ENCODE data around the gene P2RY10.
"Not testable (repeated sequence)": the region's sequence is repeated elsewhere in the genome, so short reads cannot be mapped to it uniquely, and the experiment has no call there.

Gene P2RY10, protein sequence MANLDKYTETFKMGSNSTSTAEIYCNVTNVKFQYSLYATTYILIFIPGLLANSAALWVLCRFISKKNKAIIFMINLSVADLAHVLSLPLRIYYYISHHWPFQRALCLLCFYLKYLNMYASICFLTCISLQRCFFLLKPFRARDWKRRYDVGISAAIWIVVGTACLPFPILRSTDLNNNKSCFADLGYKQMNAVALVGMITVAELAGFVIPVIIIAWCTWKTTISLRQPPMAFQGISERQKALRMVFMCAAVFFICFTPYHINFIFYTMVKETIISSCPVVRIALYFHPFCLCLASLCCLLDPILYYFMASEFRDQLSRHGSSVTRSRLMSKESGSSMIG

DNA sequence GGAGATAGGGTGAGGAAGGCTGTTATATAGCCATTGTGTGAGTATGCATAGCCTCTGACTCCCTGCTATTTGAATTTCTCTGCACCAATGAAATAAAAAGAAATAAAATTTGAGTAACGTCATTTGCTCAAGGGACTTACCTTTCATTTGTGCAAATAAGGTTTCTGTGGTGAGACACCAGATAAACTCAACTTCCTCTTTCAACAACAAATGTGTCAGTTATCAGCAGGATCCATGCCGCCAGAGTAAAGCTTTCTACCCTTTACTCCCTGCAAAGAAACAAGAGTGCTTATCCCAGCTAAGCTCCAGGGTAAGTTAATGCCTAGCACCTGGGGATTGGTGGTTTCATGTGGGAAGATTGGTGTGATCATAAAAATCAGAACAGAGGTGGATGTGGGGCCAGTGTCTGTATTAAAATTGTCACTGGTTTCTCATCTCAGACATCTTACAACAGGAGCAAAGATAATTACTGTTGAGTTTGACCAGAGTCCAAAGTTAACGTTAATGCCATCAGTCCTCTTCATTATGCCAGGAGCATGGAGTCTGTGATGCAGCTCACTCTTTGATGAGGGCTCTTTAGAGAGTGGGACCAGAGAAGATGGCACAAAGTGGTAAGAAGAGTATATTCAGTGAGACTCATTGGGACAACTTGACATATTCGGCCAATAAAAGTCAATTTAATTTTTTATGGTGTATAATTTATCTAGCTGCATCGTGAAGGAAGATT is at the start of gene P2RY10:
P2RY10 (plus strand) TSS at position 206 of the 727 bp plus-strand sequence. CDS start 15,130 bp downstream, outside the sequence.
- no peak within 1 kb of the TSS for H3K4me3 ChIP-seq (ENCODE audit: low read depth, low read length)

DNA sequence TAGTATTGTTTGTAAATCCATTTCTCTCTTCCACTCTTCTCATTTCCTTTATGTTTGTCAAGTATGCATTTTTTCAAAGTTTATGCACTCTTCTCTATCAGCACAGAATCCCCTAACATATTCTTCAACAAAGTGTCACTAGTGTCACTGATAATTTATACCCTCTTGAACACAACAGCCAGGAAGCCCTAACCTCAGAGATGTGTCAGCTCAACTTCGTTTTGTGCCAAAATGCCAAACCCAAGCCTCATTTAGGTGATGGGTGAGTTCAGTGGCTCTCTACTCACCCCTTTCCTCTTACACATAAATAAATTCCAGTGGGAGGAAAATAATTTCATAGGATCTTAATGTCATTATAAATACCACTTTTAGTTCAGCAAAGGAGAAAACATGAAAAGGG is 22.4 kb upstream of the P2RY10 start:
- H3K4me3 ChIP-seq (ENCODE audit: low read depth, low read length): no peak overlapping the region

DNA sequence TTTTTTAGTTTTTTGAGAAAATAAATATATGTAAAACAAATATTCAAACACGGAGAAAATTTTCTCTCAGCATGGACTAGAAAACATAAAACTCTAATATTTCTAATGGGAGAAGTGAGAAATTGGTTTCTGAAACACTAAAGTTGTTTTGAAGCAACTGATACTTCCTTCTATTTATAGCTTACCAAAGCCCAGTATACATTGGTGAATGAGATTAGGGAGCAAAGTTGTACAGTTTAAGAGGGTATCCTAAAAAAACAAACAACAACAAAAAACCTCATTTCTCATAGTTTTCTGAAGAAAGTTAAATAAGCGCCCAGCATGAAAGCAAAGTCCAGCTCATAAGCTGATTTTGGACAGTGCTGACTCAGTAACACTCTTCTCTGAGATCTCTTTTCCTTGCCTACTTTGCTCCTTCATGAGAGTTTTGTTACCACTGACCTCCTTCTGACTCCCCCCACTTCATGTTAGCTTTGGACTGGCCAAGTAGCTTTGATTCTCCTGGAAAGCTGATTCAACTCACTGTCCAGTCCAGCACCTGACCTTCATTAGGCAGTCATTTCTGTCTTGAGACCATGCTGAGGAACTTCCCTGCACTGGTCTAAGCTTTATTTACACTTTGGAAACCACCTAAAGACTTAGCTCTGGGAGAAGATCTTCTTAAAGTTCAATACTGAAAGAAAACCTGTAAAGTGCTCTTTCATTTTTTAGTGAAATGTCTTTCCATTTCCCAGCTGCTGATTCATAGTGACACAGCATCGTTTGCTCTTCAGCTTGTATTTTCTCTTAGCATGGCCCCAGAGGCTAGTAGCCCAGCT is 21.8 kb upstream of the P2RY10 start:
- no peak overlapping the region for H3K4me3 ChIP-seq (ENCODE audit: low read depth, low read length)

DNA sequence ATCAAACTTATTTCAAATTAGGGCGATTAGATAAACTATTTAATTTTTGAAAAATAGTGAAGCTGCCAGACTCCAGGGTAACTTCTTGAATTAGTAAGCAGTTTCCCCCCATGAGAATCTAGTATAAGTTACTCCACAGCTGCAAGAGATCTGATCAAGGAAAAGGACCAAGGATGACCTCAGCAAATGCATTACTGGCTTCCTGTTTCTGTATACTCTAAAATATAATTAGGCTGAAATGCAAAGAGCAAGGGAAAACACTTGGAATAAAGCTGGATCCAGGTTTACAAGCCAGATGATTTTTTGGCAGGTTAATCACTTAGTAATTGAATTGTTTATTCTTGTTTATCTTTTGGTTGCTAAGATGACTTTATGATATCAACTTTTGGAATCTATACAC is 13.4 kb upstream of the P2RY10 start:
- H3K4me3 ChIP-seq (ENCODE audit: low read depth, low read length): no peak overlapping the region

DNA sequence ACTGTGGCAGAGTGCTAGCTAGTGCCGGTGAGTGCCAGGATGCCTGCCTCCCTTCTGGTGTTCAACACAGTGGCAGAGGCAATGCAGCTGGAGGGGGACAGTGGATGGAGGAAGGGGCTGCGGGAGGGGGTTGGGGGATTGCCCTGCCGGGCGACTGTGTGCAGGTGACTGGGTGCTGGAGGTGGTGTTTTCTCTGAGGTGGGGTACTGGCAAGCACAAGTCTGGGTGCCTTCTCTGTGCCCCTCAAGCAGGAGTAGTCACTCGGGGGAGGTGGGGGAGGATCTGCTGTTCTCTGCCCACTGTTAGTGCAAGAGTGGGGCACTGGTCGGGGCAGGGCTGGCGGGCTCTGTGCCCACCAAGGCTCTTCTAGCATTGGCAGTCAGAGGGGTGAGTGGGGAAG is 10.3 kb upstream of the P2RY10 start:
- H3K4me3 ChIP-seq (ENCODE audit: low read depth, low read length): no peak overlapping the region

DNA sequence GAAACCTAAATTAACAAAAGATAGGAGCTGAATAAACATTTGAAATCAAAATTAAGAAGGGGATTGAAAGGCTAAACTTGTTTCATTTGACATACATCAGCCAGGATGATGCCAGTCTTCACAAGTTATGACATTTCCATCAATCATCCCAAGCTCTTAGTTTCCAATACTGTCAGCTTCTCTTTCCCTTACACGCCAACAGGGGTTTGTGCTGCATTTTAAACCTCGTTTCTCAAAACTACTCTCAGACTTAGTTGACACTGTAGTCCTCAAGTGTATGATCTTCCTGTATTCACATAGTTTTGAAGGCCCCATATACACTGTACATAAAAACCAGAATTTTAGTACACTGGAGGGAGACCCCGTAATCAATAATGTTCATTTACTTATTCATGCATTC is 840 bp upstream of the P2RY10 start:
- H3K4me3 ChIP-seq (ENCODE audit: low read depth, low read length): no peak overlapping the region

DNA sequence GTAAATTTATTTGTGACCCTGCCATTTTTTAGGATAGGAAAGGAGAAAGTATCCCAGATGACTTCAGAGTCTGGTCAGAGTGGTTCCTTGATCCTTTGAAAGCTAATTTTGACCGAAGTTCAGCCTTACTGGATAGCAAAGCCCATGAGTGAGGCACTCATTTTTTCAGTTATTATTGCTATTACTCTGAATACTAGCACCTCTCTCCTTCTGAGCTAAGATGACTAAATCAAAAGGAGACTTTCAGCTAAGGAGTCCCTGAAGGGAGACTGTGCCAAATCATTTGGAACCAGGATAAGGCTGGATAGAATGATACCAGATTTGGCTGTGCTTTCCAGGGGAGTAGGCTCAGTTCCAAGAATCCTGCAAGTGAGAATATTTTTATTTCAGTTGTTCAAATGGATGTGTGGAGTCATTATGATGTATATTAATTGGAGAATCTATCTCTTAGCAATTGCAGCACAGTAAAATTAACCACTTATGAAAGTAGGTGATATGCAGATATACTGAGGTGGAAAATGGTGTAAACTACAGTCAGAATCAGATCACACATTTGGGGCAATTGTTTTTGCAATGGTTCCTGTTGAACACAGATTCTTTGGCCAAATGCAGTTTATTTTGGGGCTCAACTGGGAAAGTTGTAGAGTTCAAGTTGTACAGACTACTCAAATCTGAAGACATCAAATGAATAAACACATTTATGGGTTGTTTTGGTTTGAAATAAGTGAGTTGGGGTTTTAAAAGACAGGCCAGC is 1.2 kb downstream of the P2RY10 start:
- no peak overlapping the region for H3K4me3 ChIP-seq (ENCODE audit: low read depth, low read length)

DNA sequence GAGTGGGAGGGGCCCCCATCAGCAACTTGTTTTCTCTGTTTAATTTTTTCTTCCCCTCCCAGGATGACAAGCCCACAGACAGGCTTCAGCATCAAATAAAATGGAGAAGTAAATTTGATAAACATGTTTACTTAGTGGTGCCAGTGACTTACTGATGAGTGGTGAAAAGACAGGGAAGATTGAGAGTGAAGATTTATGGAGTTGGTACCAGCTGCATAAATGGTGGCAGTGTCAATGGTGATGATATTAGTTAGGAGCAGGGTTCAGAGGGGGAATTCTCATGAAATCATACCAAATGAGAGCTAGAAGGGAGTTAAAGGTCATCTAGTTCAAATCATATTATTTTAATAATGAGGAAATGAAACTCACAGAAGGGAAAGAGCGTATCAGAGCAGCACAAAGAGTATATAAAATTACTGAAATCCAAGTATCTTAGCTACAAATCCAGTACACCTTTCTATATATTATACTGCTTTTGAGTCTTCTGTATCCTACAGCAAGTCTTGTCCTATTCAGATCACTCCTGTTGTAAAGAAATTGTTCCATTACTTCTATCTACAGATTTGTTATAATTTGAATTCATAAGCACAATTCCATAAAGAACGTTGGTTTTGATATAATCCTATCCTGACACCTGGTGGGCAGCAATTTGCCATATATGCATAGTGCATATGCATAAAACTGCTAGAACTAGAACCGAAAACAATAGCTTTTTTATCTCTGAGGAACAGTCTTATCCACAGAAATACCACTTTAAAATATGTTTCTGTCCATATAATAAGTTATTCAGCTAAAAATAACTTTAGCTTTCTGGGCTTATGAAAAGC is 5.0 kb downstream of the P2RY10 start:
- H3K4me3 ChIP-seq (ENCODE audit: low read depth, low read length): no peak overlapping the region

DNA sequence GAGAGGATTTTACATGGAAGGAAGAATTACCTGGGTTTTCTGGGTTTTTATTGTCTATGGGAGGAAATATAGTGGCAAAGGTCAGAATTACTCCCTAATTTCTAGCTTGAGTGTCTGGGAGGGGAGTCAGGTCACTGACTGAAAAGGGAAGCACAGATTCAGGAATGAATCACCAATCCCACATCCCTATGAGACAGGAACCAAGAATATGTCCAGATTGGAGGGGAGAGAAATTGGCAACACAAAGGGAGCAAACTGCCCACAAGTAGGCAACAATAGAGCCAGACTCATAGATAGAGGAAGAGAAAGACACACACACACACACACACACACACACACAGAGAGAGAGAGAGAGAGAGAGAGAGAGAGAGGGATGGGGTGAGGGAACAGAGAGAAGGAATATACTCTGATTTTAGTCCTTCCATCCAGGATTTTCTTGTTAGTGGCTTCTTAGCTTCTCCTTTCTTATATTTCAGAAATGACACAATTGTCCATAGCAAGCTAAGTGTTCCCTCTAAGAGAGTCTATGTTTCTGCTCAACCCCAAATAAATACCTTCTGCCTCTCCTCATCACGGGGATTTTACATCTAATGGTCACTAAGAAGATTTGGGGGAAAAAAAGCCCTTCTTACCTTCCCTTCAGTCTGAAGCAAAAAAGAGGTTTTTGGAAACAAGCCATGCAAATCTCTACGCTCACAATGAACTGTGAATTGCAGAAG is 12.0 kb downstream of the P2RY10 start:
- H3K4me3 ChIP-seq (ENCODE audit: low read depth, low read length): no peak overlapping the region

DNA sequence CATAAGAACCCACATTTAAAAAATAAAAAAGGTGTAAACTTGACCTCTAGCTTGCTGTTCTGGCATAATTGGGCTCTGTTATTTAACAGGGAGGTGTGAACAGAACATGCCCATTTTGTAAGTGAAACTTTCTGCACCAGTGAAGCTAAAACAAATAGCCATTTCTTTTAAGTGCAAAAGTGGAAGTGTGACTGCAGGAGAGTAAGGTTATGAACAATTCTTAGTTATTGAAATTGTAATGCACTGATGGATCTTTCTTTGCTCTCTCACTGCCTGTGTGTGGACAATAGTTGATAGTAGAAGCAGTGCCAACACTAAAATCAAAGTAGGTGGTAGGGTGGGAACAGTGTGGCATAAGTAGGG is 12.6 kb downstream of the P2RY10 start:
- no peak overlapping the region for H3K4me3 ChIP-seq (ENCODE audit: low read depth, low read length)

DNA sequence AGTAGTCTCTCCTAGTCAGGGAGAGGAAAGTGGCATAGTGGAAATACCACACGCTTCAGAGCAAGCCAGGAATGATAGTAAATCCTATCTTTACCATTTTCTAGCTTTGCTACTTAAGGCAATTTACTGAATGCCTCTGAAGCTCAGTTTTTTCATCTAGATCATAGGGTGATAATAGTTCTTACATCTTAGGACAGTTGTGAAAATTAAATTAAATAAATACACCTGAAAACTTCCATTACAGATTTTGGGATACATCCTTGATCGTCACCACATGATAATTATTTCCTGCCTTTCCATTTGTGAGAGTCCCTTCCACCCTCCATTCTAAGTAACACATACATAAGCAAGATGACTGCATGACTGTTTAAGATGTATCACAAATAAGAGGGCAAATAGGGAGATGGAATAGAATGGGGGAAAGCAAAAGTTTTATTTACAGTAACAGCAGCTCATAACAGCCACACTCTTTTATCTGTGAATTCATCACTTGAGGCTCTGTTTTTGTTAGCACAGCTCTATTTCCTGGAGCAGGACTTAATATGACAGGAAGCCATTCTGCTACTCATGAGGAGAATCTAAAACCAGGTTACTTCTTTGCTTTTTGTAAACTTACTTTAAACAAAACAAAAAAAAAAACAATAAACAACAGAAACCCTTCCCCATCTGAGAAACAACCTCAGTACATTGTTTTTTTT is 13.4 kb downstream of the P2RY10 start:
- no peak overlapping the region for H3K4me3 ChIP-seq (ENCODE audit: low read depth, low read length)

DNA sequence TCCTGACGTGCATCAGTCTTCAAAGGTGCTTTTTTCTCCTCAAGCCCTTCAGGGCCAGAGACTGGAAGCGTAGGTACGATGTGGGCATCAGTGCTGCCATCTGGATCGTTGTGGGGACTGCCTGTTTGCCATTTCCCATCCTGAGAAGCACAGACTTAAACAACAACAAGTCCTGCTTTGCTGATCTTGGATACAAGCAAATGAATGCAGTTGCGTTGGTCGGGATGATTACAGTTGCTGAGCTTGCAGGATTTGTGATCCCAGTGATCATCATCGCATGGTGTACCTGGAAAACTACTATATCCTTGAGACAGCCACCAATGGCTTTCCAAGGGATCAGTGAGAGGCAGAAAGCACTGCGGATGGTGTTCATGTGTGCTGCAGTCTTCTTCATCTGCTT is 15.7 kb downstream of the P2RY10 start:
- no peak overlapping the region for H3K4me3 ChIP-seq (ENCODE audit: low read depth, low read length)

DNA sequence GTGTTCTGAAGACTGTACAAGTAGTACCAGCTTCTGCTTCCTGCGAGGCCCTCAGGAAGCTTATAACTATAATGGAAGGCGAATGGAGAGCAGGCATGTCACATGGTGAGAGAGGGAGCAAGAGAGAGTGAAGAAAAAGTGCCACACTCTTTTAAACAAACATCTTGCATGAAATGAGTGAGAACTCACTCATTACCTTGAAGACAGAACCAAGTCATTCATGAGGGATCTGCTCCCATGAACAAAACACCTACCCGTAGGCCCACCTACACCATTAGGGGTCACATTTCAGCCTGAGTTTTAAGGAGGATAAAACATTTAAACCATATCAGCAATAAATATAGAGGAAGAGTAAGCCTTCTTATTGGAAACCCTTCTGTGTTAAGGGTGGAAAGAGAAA is 19.4 kb downstream of the P2RY10 start:
- H3K4me3 ChIP-seq (ENCODE audit: low read depth, low read length): no peak overlapping the region

DNA sequence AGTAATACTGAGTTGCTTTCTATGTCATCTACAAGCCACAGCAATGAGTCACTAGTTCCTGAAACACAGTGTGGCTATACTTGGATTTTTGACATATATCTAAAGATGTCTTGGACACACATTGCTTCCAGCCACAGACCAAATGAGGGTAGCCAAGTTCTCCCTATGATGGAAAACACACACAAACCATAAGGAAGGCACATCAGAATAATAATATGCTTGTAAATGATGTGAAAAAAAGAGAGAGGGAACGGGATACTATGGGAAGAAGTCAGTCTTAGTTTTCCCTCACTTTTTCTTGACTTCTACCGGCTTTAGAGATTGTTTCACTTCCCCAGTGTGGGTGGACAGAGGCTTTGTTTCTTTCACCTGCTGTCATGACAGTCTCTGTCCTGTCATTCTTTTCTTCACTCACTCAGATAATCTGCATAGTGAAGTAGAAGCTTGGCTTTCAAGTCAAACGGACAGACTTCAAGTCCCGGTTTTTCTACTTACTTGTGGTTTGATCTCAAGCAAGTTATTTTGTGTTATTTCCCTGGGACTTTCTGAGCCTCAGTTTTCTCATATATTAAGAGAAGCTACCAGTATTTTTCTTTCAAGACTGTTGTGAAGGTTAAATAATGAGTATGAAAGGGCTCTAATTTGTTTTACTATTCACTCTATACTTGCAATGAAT is 34.7 kb downstream of the P2RY10 start:
- no peak overlapping the region for H3K4me3 ChIP-seq (ENCODE audit: low read depth, low read length)

DNA sequence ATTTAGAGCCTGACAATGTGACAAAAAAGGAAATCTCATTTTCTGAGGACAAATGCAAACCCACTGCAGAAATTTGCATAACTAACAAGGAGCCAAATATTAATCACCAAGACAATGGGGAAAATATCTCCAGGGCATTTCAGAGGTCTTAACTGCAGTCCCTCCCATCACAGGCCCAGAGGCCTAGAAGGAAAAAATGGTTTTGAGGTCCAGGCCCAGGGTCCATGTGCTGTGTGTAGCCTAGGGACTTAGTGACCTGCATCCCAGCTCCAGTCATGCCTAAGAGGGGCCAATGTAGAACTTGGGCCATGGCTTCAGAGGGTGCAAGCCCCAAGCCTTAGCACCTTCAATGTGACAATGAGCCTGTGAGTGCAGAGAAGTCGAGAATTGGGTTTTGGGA is 44.2 kb downstream of the P2RY10 start:
- H3K4me3 ChIP-seq (ENCODE audit: low read depth, low read length): no peak overlapping the region

DNA sequence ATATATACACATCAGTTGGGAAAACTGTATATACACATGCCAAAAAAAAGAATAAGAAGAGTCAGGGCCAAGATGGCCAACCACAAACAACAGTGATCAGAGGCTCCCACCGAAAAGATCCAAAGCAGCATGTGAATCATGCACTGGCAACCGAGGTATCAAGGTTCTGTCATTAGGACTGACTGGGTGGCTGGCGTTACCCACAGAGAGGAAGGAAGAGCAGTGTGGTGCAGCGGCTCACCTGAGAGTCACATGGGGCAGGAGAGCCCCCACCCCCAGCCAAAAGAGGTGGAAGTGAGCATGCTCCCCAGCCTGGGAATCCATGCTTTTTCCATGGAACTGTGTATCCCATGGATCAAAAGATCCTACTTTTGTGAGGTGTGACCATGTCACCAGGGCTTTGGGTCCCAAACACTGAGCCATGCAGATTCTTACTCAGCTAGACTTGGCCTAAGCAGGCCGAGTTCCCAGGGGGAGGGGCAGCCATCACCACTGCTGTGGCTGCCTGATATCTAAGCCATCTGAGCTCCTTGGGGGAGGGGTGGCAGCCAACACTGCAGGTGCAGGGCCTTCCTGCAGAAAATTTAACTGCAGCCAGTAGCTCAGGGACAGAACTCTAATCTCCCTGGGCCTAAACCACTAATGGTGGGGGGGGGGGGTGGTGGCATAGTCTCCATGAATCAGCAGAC is 52.8 kb downstream of the P2RY10 start:
- H3K4me3 ChIP-seq (ENCODE audit: low read depth, low read length): no peak overlapping the region

DNA sequence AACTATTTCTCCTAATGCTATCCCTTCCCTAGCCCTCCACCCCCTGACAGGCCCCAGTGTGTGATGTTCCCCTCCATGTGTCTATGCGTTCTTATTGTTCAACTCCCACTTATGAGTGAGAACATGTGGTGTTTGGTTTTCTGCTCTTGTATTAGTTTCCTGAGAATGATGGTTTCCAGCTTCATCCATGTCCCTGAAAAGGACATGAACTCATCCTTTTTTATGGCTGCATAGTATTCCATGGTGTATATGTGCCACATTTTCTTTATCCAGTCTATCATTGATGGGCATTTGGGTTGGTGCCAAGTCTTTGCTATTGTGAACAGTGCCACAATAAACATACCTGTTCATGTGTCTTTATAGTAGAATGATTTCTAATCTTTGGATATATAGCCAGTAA is 62.3 kb downstream of the P2RY10 start:
- H3K4me3 ChIP-seq (ENCODE audit: low read depth, low read length): not testable (repeated sequence)
